Globus pallidus (tissue), 1 donor: Measurements from ENCODE around the gene ANKRD44.

Experiments used
- DNase-seq: peaks from one replicate; pipeline ENCODE4 v3.0.0-alpha.2; 2015; ENCODE audit warnings: low spot score

The ANKRD44 gene

GRCh38 chr2:197141702-197142473, 168.7 kb downstream of the ANKRD44 start:
- DNase-seq, result no peak

DNA sequence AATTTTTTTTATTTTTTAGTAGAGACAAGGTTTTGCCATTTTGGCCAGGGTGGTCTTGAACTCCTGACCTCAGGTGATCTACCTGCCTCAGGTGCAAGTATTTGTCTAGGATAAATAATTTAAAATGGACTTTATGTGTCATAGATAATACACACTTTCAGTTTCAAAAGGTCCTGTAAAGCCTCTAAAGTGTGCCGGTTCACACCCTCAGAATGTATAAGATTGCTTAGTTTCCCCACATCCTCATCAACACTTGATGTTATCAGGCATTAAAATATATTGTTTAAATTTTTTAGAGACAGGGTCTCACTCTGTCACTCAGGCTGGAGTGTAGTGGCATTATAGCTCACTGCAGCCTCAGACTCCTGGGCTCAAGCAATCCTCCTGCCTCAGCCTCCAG, 170.5 kb downstream of the ANKRD44 start:
- DNase-seq, result no peak

DNA sequence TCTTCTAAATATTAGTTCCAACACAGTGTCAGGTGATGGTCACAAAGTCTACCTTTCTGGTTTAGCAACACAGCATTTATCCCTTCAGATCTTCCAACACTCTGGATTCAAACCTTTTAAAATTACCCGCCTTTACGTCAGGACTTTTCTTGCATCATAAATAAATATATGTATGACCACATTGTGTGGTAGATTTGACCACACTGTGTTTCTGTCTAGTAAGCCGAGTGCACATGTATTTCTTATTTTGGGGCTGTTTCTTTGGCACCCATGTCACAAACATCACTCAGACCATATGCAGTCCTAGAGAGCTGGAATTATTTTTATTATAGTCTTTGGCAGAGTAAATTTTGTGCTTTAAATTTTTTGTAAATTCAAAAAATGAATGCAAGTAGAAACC, 172.1 kb downstream of the ANKRD44 start:
- no peak for DNase-seq

DNA sequence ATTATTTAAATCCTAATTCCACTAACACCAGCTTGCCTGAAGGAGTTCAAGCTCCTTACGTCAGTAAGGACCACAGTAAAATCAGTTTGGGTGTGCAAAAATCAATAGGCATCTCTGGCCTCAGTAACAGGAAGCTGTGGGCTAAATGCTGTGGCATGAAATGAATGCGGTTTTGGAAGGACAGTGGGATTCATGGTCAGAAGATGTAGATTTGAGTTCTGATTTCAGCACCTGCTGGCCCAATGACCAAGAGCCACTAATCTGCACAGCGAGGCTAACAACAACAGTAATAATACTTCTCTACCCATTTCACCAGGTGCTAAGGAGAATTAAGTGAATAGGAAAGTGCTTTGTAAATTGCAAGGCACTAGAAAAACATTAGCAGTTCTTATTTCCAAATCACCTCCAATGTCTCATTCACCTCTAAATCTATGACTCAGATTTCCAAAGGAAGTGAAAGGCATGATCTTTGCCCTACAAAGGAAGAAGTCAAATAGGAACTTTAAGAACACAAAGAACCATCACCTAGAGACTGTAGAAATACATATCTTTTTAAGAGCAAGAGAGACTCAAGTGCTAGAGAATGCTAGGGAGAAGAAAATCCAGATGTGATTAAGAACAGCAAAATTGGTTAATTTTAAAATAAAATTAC, 172.6 kb downstream of the ANKRD44 start:
- no peak for DNase-seq

GRCh38 chr2:197137231-197137630, 173.3 kb downstream of the ANKRD44 start:
- no peak for DNase-seq

DNA sequence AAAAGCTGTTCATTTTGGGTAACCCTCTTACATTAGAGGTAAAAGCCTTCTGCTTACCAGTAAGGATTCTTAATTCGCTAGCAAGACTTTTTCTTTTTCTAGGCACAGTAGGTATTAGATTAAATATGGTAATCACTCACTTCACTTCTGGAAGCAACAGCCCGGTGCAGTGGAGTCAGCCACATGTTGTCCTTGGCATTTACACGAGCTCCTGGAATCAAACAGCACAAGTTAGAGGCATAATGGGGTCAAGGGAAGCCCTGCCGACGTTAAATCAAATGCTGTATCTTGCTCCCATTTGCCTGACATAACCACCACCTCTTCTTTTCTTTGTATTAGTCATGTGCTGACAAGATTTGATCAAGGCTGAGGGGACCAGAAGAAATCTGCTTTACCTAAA, 174.1 kb downstream of the ANKRD44 start:
- no peak for DNase-seq

DNA sequence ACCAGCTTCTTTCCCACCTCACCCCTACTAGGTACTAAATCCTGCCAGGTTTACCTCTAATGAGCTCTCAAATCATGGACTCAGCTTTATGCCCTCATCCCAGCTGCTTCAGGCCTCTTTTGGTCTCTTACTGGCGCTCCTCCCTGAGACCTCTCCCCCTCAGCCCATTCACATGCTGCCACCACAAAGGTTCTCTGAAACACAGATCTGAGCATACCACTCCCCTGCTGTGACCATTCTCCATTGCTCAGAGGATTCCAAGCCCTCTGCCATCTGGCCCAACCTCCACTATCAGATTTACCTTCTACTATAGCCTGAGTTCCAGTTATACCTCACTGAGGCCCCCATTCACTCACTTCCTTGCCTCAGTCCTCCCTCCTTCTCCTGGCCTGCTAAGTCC, 174.8 kb downstream of the ANKRD44 start:
- no peak for DNase-seq

DNA sequence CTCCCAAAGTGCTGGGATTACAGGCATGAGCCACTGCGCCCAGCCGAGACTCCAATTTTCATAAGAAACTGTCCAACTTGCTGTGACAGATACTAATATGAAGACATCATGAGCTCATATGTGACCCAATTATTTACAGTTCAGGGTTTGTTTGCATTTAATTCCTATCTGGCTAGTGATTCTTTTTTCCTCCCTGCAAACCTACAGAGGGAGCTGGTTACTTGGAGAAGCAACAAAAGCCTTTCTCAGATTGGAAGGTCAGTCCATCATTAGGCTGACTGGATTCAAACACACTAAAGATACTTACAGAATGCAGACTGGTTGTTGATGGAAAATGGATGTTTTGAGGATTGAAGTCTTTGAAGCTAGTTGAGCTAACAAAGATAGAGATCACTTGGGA, 176.4 kb downstream of the ANKRD44 start:
- DNase-seq, result no peak

DNA sequence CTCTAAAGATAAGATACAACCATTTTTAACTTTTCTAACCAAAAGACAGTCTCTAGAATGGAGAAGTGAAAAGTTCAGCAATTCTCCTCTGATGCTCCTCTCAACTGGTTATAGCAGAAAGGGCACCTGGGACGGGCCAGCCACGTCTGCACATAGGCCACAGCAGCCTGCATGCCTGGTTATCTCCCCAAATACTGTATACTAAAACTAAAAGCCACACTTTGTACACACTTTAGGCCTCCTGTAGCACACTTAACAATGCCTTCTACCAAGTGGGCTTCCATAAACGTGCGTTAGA, 179.1 kb downstream of the ANKRD44 start:
- no peak for DNase-seq

DNA sequence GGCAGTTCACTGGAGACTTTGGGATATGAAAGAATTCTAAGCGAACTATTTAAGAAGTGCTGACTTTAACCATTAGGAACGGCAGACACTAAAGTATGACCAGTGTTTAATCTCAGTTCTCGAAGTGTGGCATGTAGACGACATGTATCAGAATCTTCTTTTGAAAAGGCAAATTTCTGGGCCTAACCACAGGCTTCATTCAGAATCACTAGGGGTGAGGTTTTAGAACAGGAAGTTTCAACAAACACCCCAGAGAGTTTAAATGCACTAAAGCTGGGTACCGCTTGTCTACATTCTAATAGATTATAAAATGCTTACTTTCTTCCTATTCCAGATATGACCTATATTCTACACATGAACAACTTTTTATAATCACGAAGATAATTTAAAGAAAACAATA, 180.3 kb downstream of the ANKRD44 start:
- DNase-seq, result no peak

DNA sequence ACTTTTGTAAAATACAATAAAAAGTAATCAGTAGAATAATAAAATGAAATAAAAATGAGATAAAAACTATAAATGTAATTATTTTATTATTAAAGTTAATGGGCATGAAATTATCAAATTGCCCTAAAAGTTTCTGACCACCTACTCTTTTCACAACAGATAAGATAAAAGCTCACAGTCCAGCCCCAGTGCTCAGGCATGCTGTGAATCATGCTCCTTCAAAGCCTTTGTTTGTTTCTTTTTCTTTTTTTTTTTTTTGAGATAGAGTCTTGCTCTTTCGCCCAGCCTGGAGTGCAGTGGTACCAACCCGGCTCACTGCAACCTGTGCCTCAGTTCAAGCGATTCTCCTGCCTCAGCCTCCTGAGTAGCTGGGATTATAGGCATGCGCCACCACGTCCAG, 181.7 kb downstream of the ANKRD44 start:
- no peak for DNase-seq

- no peak for DNase-seq
Observed at GRCh38 chr2:197128126-197128525, 182.5 kb downstream of the ANKRD44 start.

DNA sequence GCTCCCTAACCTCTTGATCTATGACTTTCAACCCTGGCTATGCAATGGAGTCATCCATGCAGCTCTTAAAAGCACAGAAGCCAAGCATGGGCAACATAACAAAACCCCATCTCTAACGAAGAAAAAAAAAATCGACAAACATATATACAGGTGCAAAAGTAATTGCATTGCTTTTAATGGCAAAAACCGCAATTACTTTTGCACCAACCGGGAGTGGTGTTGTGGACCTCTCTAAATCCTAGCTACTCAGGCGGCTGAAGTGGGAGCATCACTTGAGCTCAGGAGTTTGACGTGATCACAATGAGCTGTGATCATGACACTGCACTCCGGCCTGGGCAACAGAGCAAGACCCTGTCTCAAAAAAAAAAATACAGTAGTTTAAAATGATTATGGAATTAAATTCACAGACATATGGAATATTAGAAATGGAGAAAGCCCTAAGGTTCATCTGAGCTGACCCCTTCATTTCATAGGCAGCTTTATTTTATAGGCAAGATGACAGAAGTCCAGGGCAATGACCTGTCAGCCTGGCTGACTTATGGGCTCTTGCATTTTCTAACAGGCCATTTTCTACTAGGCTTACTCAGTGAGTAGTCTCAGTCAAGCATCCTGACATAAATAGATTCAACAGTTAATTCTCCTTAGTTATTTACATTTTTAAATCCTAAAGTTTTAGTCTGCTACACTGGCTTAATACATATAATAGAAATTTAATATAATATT, 183.8 kb downstream of the ANKRD44 start:
- DNase-seq, result no peak

GRCh38 chr2:197124639-197125390, 185.8 kb downstream of the ANKRD44 start:
- DNase-seq, result no peak

DNA sequence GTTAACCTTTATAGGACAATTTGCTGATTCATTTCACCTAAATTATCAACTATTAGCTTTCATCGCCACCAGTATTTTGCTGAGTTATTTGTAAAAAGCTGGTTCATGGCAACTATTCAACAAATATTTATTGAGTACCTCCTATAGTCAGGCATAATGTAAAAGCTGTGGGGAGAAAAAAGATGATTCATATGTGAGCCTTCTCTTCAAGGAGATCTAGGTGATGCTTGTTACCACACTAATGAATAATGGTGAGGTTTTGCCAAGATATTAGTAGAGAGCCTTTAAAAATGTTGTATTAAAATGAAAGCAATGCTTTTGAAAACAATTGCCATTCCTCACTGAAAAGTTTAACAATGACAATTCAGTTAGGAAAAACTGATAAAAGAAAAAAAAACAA, 187.8 kb downstream of the ANKRD44 start:
- no peak for DNase-seq

DNA sequence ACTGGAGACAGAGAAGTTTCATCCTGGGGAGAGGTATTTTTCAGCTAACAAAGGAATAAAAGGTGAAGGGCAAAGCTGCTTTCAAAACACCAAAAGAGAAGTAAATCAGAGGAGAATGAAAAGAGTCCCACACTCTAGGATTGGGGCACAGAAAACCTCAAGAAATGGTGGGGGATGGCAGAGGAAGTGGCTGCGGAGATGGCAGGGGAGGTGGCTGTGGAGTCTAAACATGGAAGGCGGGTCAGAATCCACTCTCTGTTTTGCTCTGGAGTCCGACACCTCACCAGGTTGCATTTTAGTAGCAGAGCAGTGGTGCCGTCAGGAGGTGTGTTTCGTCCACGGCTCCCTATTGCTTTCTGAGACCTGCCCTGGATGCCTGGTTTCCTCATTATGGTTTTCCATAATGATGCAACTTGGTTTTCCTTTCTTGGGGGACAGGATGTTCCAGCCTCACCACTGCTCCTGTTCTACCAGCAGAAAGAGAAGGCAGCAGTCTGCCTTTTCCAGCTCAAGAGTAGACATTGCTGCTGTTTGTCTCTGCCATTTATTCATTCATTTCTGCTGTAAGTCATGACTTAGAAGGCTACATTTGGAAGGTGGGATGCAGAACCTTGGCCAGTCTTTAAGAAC, 188.7 kb downstream of the ANKRD44 start:
- DNase-seq, result no peak

DNA sequence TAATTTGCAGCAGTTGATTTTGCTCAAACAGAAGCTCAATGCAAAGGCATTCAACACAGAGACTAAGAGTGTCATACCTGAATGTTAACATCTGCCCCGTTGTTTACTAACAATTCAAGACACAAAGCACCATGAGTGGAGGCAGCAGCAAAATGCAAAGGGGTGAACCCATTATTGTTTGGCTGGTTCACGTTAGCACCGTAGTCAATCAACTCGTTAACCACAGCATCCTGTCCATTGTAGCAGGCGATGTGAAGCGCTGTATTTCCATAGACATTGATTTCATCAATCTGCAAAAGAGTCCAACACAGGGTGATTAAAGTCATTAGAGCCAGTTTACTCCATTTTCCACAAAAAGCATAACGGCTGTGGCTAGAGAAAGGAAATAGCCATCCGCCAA, 189.3 kb downstream of the ANKRD44 start:
- DNase-seq, result no peak

DNA sequence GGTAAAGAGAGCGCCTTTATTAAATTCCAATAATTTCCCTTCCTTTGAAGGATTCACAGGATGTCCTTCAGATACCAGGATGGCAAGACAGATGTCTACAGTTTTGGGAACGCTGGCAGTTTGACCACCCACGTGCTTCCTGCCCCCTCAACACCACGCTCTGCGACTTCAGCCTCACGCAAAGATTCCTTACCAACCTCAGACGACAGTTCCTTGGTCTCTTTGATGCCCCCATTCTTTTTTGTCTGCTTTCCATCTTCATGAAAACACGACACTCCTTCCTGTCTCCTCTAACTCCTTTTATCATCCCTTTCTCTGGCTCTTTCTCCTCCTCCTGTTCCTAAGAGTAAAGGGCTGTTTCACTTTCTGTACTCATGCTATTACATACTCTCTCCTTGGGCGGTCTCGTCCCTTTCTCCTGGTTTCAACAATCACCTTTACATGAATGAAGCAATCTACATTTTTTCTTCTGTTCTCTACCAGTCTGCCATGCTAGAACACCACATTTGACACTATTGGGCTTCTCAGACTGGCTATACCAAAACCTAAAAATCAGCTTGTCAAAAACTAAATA, 194.2 kb downstream of the ANKRD44 start:
- no peak for DNase-seq

- no peak for DNase-seq
Observed at GRCh38 chr2:197115325-197115724, 195.3 kb downstream of the ANKRD44 start.

DNA sequence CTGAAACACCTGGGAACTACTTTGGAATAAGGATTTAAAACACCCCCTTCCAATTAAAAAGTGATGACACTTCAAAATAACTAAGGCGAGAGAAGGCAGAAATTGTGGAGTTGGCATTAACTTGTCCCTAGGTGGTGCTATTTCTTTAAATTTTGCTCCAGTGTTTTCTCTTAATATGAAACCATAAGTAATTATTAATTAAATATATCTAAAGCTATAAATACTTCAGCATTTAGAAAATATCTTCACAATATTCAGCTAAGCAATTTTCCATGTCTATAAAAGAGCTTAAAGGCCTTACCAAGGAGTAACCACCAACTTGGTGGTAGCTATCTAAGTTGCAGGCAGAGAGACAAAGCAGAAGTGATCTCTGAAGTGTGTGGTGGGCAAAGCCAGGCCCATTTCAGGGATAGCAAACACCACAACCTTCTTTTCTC, 197.3 kb downstream of the ANKRD44 start:
- DNase-seq, result peak; percentile 66

DNA sequence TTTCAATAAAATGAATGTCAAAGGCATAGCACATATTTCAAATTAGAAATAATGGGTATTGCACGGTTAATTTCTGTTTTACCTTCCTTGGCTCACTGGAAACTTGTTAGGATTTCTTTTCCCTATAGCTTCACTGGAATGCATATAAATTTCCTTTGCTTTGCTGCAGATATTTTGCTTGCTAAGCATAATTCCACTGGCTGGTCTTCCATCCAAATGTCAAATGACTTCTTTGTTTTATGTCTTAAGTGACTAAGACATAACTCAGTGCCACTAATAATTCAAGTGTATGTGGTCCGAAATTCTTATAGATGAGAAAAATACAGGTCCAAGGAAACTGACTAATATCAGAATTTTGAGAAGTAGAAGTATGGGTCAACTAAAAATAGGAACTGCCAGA, 201.3 kb downstream of the ANKRD44 start:
- no peak for DNase-seq

DNA sequence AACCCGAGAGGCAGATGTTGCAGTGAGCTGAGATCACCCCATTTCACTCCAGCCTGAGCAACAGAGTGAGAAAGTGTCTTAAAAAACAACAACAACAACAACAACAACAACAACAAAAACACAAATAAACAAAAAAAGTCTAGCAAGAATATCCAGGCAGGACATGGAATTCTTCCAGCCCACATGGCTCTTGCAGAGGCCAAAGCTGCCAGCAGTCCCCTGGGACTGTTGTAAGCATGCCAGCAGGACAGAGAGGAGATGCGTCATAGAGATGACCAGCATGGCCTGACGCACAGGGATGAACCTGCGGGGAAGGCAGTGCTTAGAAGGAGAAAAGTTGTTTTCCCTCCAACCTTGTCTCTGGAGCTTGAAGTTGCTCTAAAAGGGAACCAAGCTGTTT, 201.8 kb downstream of the ANKRD44 start:
- peak; percentile 71 for DNase-seq
